GM10266 (cell line): Measurements from ENCODE around the gene ZNF398.

ENCODE experiments used
- DNase-seq: peaks from one replicate; pipeline ENCODE4 v3.0.0; 2012; ENCODE audit errors: extremely low spot score
- TF ChIP-seq, protein P1 (sequence below): IDR thresholded peaks from 2 replicates; pipeline ENCODE4 v1.5.1; 2012; ENCODE audit warnings: mild to moderate bottlenecking, low read depth; ENCODE audit not compliant: control insufficient read depth, insufficient read depth; ENCODE audit errors: missing control alignments

ZNF398 gene

DNA sequence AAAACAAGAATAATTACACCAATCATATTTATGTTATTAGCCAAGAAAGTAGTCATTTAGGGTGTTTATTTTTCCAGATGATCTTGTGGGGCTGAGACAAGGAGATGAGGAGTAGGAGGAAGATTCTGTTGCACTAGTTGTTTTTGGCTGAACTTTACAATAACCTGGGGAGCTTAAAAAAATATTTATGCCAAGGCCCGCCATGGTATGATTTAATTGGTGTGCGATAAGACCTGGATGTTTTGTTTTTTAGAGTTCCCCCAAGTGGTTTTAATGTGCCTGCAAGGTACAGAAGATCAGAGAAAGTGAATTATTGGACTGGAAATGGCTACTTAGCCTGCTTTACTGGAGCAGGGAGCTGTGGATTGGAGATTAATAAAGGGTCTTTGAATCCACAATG is 41.0 kb downstream of the ZNF398 start:
- TF ChIP-seq, protein P1, sequence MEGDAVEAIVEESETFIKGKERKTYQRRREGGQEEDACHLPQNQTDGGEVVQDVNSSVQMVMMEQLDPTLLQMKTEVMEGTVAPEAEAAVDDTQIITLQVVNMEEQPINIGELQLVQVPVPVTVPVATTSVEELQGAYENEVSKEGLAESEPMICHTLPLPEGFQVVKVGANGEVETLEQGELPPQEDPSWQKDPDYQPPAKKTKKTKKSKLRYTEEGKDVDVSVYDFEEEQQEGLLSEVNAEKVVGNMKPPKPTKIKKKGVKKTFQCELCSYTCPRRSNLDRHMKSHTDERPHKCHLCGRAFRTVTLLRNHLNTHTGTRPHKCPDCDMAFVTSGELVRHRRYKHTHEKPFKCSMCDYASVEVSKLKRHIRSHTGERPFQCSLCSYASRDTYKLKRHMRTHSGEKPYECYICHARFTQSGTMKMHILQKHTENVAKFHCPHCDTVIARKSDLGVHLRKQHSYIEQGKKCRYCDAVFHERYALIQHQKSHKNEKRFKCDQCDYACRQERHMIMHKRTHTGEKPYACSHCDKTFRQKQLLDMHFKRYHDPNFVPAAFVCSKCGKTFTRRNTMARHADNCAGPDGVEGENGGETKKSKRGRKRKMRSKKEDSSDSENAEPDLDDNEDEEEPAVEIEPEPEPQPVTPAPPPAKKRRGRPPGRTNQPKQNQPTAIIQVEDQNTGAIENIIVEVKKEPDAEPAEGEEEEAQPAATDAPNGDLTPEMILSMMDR, result no peak
- no peak for DNase-seq

GRCh38 chr7:149188637-149189259 is 41.5 kb downstream of the ZNF398 start:
- no peak for DNase-seq
- TF ChIP-seq, protein P1, result no peak

DNA sequence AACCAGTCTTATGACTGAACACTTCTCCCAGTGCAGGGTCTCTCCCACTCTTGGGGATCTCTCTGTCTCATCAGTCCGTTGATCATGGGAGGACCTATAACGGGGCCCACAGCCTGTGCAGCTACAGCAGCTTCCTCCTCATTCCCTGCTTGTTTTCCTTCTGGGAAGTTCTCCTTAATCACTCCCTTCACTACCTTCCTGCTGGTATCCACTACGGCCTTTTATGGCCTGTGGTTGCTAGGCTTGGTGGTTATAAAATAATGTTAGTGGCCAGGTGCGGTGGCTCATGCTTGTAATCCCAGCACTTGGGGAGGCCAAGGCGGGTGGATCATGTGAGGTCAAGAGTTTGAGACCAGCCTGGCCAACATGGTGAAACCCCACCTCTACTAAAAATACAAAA is 44.6 kb downstream of the ZNF398 start:
- TF ChIP-seq, protein P1, result no peak
- no peak for DNase-seq

GRCh38 chr7:149194799-149195179 is 47.5 kb downstream of the ZNF398 start:
- TF ChIP-seq, protein P1, result no peak
- DNase-seq, result no peak

DNA sequence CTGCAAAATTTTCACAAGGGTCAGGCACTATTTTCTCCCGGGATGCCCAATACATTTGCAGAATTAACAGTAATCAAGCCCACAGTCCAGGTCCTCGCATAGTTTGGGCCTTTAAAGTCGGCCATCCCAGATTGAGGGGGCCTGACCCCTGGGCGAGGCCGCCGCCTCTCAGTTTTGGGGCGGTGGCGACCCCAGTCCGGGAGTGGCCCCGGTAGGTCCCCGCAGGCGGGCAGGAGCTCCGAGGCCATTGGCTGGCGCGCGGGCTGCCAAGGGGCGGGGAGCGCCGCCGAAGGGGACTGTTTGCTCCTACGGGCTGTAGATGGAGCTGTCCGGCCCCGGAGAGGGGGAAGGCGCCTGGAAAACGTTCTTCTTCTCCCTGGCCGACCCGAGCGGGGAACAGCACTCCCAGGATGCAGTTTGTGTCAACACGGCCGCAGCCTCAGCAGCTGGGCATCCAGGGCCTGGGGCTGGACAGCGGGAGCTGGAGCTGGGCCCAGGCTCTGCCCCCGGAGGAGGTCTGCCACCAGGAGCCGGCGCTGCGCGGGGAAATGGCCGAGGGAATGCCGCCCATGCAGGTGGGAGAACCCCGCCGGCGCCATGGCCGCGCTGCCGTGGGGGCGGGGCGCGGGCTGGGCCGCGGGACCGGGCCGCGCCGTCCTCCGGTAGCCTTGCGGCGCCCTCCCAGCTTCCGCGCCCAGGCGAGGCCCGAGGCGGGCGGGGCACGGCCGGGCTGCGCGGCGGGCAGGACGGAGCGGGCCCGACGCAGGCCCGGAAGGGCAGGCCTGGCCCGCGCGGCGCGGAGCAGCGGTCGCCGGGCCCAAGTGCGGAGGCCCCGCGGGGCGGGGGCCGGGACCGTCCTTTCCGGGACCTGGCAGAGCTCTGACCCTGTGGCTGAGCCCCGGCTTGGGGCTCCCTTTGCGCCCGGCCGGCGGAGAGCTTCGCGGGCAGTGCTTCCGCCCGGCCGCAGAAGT is 48.2 kb downstream of the ZNF398 start, which contains the start of gene ZNF282:
Gene ZNF282 (plus strand): TSS at position 367 of the 971 bp plus-strand sequence. CDS start 44 bp downstream, at position 411.
- DNase-seq, result peak; percentile 96
- TF ChIP-seq, protein P1, result peak; percentile 65

- TF ChIP-seq, protein P1, result no peak
- no peak for DNase-seq
These were observed 49.0 kb downstream of the ZNF398 start for GRCh38 chr7:149196151-149196704.
